H1 (cell line): ENCODE data around the gene GRM4. TPM values are rescaled to one million over a fixed set of nuclear protein-coding genes. Genes with fewer than 3 reads are reported as not detected.

Experiments used
- ASH2L ChIP-seq: fragments of 200-600, 300-600 bp; sonication (generic); IDR thresholded peaks from one replicate; pipeline ENCODE4 v1.7.1; 2017; ENCODE audit warnings: low read length
- CHD7 ChIP-seq: fragments of 300-600 bp; sonication (generic); IDR thresholded peaks from 2 replicates; pipeline ENCODE4 v1.7.1; 2012; ENCODE audit warnings: low read length, moderate library complexity, mild to moderate bottlenecking, inconsistent platforms; ENCODE audit not compliant: insufficient replicate concordance
- CREB1 ChIP-seq: IDR thresholded peaks from 2 replicates; pipeline ENCODE4 v1.6.1; 2012; ENCODE audit warnings: inconsistent platforms
- EP300 ChIP-seq, 2 experiments: IDR thresholded peaks; 1 replicate in 1 of 2; 2 replicates in 1 of 2; pipeline ENCODE4 v1.6.1; 2011 to 2012; ENCODE audit warnings: low read depth in 2 of 2, low read length in 2 of 2, mild to moderate bottlenecking in 2 of 2, borderline replicate concordance in 1 of 2, inconsistent platforms in 1 of 2, moderate library complexity in 1 of 2
- GTF2F1 ChIP-seq: IDR thresholded peaks from 2 replicates; pipeline ENCODE4 v1.6.1; 2012; ENCODE audit warnings: low read depth, low read length, improper control_type of control experiment, borderline replicate concordance
- JUND ChIP-seq: IDR thresholded peaks from 2 replicates; pipeline ENCODE4 v1.6.1; 2011; ENCODE audit warnings: mild to moderate bottlenecking, improper control_type of control experiment, low read length
- KDM1A ChIP-seq: fragments of 200-600, 300-600 bp; sonication (generic); IDR thresholded peaks from 2 replicates; pipeline ENCODE4 v1.7.1; 2016; ENCODE audit warnings: mild to moderate bottlenecking, low read length, borderline replicate concordance
- NRF1 ChIP-seq: IDR thresholded peaks from 2 replicates; pipeline ENCODE4 v1.6.1; 2011; ENCODE audit warnings: mild to moderate bottlenecking, low read depth, low read length, improper control_type of control experiment
- SRF ChIP-seq: IDR thresholded peaks from 2 replicates; pipeline ENCODE4 v1.6.1; 2011; ENCODE audit warnings: mild to moderate bottlenecking, low read depth, low read length, moderate library complexity
- YY1 ChIP-seq: IDR thresholded peaks from 2 replicates; pipeline ENCODE4 v1.6.1; 2011; ENCODE audit warnings: low read depth, mild to moderate bottlenecking, low read length
- polyA plus RNA-seq, 7 experiments: library from polyadenylated mRNA; depleted of rRNA in 3 of 7; stranded (reverse) in 5 of 7; unstranded in 2 of 7; fragments of >200 nt in 5 of 7; fragments of 200-250 nt in 2 of 7; gene quantifications; 1 replicate in 5 of 7; 2 replicates in 1 of 7; 4 replicates in 1 of 7; pipeline versions ENCODE4 v1.2.1 to v1.2.3, GENCODE V29; 2011 to 2013; ENCODE audit warnings: missing spikeins in 2 of 7, mixed read lengths in 2 of 7
- total RNA-seq: library from RNA; stranded (reverse); fragmentation: NEBNext Ultra II Directional; extraction: Animal tissue kit (Norgen Biotek cat#: 25700); gene quantifications from 2 replicates; pipeline ENCODE4 v1.2.1, GENCODE V29; 2021

GRM4 gene
- total and polyA plus RNA-seq, 2 of the 8 experiments (the other 6 are each of a cell fraction or from before 2014, with no cell fraction given), result 19.6 to 21.5 TPM

- TF ChIP-seq CHD7 (no peak), YY1 (no peak), NRF1 (no peak), JUND (peak; percentile 71; the same call in 1 of the 2 replicates), CREB1 (no peak), EP300 (IDR thresholded peaks at IDR 0.05; ENCODE audit: borderline replicate concordance in 1 of 2, low read depth in 2 of 2, low read length in 2 of 2) (no peak), ASH2L (peak; percentile 66), GTF2F1 (no peak), SRF (no peak), KDM1A (no peak; the same call in 1 of the 2 replicates)
Observed at GRCh38 chr6:34131326-34132290, 14.3 kb downstream of the GRM4 start (continued).
